ENCODE results near the gene STK24.
A peak's percentile ranks its signal among the peaks of the same experiment; 100 is the strongest.

The STK24 gene

GRCh38 chr13:98449273-98449672 lies 127.6 kb downstream of the STK24 start:
- no peak for DNase-seq
- Histone ChIP-seq H3K27ac (no peak overlapping the region), H3K9me3 (ENCODE audit: severe bottlenecking) (no peaks in the 10 kb centered on the region), H3K4me3 (ENCODE audit: low read depth, low read length) (no peak overlapping the region), H3K27me3 (ENCODE audit: insufficient read depth, low read depth, severe bottlenecking) (no peaks in the 10 kb centered on the region), H3K36me3 (peaks cover 85% of the 10 kb centered on the region)
- TF ChIP-seq, protein P1, sequence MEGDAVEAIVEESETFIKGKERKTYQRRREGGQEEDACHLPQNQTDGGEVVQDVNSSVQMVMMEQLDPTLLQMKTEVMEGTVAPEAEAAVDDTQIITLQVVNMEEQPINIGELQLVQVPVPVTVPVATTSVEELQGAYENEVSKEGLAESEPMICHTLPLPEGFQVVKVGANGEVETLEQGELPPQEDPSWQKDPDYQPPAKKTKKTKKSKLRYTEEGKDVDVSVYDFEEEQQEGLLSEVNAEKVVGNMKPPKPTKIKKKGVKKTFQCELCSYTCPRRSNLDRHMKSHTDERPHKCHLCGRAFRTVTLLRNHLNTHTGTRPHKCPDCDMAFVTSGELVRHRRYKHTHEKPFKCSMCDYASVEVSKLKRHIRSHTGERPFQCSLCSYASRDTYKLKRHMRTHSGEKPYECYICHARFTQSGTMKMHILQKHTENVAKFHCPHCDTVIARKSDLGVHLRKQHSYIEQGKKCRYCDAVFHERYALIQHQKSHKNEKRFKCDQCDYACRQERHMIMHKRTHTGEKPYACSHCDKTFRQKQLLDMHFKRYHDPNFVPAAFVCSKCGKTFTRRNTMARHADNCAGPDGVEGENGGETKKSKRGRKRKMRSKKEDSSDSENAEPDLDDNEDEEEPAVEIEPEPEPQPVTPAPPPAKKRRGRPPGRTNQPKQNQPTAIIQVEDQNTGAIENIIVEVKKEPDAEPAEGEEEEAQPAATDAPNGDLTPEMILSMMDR (IDR thresholded peaks at IDR 0.05; ENCODE audit: low read depth, low read length) = no peak

DNA sequence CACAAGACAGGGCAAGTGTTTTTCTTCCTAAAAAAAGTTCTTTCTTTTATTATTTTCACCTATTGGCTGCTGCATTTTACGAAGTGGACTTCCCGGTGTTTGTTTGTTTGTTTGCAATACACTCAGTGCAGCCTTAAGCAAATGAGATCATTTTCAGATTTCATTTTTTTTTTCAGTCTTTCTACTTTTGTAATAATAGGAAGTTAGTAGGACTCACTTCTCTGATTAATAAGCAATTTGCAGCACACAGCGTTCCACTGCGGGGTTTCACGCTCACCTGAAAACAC lies 128.3 kb downstream of the STK24 start:
- no peak overlapping the region for H3K4me3 ChIP-seq (ENCODE audit: low read depth, low read length)
- no peak for DNase-seq
- peaks cover 85% of the 10 kb centered on the region for H3K36me3 ChIP-seq
- H3K27me3 ChIP-seq (ENCODE audit: insufficient read depth, low read depth, severe bottlenecking) = no peaks in the 10 kb centered on the region
- H3K27ac ChIP-seq = no peak overlapping the region
- H3K9me3 ChIP-seq (ENCODE audit: severe bottlenecking) = no peaks in the 10 kb centered on the region
- TF ChIP-seq, protein P1 (IDR thresholded peaks at IDR 0.05; ENCODE audit: low read depth, low read length) = no peak

DNA sequence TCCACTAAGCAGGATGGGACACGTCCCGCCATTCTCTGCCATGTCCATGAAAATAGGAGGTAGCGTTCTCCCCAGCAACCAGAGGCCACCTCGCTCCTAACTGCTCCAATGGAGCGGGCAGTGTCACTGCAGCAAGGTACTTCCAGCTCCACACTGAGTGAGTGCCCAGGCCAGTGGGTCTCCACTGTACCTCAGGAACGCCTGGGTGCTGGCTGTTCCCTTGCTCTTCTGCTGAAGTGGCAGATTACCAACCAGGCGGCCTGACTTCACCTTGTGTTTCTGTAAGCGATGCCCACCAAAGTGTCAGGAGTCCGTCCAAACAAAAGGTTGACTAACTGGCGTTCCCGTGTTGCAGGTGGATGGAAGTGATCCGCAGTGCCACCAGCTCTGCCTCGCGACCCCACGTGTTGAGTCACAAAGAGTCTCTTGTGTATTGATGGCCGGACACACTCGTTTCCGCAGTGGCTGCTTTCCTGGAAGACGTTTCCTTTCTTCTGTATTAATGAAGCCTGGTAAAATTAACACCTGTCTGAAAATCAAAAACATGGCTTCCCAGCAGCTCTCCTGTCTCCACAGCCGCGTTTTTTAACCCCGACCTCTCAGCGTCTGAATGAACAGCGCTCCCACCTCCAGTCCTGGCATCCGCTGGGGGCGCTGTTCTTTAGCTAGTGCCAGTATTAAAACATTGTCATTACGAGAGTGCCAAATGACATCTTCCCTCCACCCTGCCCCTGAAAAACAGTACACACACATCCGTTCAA lies 128.8 kb downstream of the STK24 start:
- Histone ChIP-seq H3K4me3 (ENCODE audit: low read depth, low read length) (no peak overlapping the region), H3K9me3 (ENCODE audit: severe bottlenecking) (no peaks in the 10 kb centered on the region), H3K36me3 (peaks cover 84% of the 10 kb centered on the region), H3K27me3 (ENCODE audit: insufficient read depth, low read depth, severe bottlenecking) (no peaks in the 10 kb centered on the region), H3K27ac (no peak overlapping the region)
- TF ChIP-seq, protein P1 (IDR thresholded peaks at IDR 0.05; ENCODE audit: low read depth, low read length) = peak; percentile 83
- DNase-seq = peak; percentile 86

- Histone ChIP-seq H3K9me3 (ENCODE audit: severe bottlenecking) (no peaks in the 10 kb centered on the region), H3K27ac (no peak overlapping the region), H3K27me3 (ENCODE audit: insufficient read depth, low read depth, severe bottlenecking) (no peaks in the 10 kb centered on the region), H3K36me3 (peaks cover 86% of the 10 kb centered on the region), H3K4me3 (ENCODE audit: low read depth, low read length) (no peak overlapping the region)
- no peak for DNase-seq
- TF ChIP-seq, protein P1 (IDR thresholded peaks at IDR 0.05; ENCODE audit: low read depth, low read length) = no peak
Observed at GRCh38 chr13:98447130-98447529, 129.8 kb downstream of the STK24 start.

DNA sequence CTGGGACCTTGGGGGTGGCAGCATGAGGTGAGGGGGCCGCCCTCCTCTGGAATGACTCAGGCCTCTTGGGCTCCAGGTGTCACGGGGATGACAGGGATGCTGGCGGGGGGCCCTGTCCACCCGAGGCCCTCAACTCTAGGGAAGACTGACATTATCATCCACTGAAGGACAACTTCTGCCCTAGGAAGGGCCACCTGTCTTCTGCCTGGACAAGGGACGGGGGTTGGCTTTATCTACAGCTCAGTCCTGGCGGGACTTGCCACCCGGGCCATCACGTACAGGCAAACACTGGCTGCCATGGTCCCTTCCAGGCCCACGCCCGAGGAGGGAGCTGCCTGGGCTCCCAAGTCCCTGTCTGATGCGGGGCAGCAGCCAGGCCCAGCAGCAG lies 130.7 kb downstream of the STK24 start:
- Histone ChIP-seq H3K9me3 (ENCODE audit: severe bottlenecking) (no peaks in the 10 kb centered on the region), H3K27me3 (ENCODE audit: insufficient read depth, low read depth, severe bottlenecking) (no peaks in the 10 kb centered on the region), H3K36me3 (peaks cover 86% of the 10 kb centered on the region), H3K4me3 (ENCODE audit: low read depth, low read length) (no peak overlapping the region), H3K27ac (no peak overlapping the region)
- DNase-seq = no peak
- TF ChIP-seq, protein P1 (IDR thresholded peaks at IDR 0.05; ENCODE audit: low read depth, low read length) = no peak
